ENCODE data around the gene KLRK1. TPM values are rescaled to one million over a fixed set of nuclear protein-coding genes. Genes with fewer than 3 reads are reported as not detected.
"Not testable (repeated sequence)": the region's sequence is repeated elsewhere in the genome, so short reads cannot be mapped to it uniquely, and the experiment has no call there.

KLRK1 gene
- polyA plus RNA-seq, 1 donor from 2014 or later = 14.9 TPM

GRCh38 chr12:10354071-10354470 is 35.8 kb downstream of the KLRK1 start:
- H3K9me3 ChIP-seq (ENCODE audit: low read length) = no peaks in the 10 kb centered on the region
- H3K4me3 ChIP-seq (ENCODE audit: low read length) = no peak overlapping the region
- no peak overlapping the region for H3K9ac ChIP-seq (ENCODE audit: low read length)
- no peaks in the 10 kb centered on the region for H3K9me2 ChIP-seq (ENCODE audit: insufficient read depth, low read length)
- no peak overlapping the region for H3K4me2 ChIP-seq (ENCODE audit: low read length)
- H3K79me2 ChIP-seq (replicated peaks; ENCODE audit: insufficient read depth, low read length) = no peaks in the 10 kb centered on the region
- TF ChIP-seq CTCF (IDR thresholded peaks at IDR 0.05; ENCODE audit: poor library complexity, severe bottlenecking) (no peak), EP300 (conservative IDR thresholded peaks at IDR 0.05; ENCODE audit: poor library complexity, severe bottlenecking) (no peak), TAF1 (IDR thresholded peaks at IDR 0.05; ENCODE audit: low read depth) (no peak), SMC3 (conservative IDR thresholded peaks at IDR 0.05; ENCODE audit: poor library complexity) (no peak), MXI1 (conservative IDR thresholded peaks at IDR 0.05; ENCODE audit: poor library complexity, severe bottlenecking) (no peak), RAD21 (conservative IDR thresholded peaks at IDR 0.05) (no peak), POLR2AphosphoS5 (IDR thresholded peaks at IDR 0.05) (no peak), REST (IDR thresholded peaks at IDR 0.05; ENCODE audit: borderline replicate concordance) (no peak), EZH2 (IDR thresholded peaks at IDR 0.05; ENCODE audit: borderline replicate concordance, insufficient read depth, low read length, poor library complexity, severe bottlenecking) (no peak)
- H4K20me1 ChIP-seq (ENCODE audit: insufficient read depth) = no peaks in the 10 kb centered on the region
- H3F3A ChIP-seq (ENCODE audit: insufficient read depth, low read length, poor library complexity, severe bottlenecking) = no peaks in the 10 kb centered on the region
- H3K27ac ChIP-seq (ENCODE audit: low read length) = no peak overlapping the region
- no peaks in the 10 kb centered on the region for H3K27me3 ChIP-seq (ENCODE audit: insufficient read depth, low read depth, low read length)
- no peak overlapping the region for H2AFZ ChIP-seq (ENCODE audit: low read depth, low read length)
- no peaks in the 10 kb centered on the region for H3K36me3 ChIP-seq (ENCODE audit: insufficient read depth, low read length)

GRCh38 chr12:10351457-10351856 is 38.4 kb downstream of the KLRK1 start:
- H4K20me1 ChIP-seq (ENCODE audit: insufficient read depth); H3K4me3 ChIP-seq (ENCODE audit: low read length); H3F3A ChIP-seq (ENCODE audit: insufficient read depth, low read length, poor library complexity, severe bottlenecking); H3K27me3 ChIP-seq (ENCODE audit: insufficient read depth, low read depth, low read length); H3K9ac ChIP-seq (ENCODE audit: low read length); H3K4me2 ChIP-seq (ENCODE audit: low read length); H3K36me3 ChIP-seq (ENCODE audit: insufficient read depth, low read length); H3K27ac ChIP-seq (ENCODE audit: low read length); H3K9me3 ChIP-seq (ENCODE audit: low read length); H3K9me2 ChIP-seq (ENCODE audit: insufficient read depth, low read length); H2AFZ ChIP-seq (ENCODE audit: low read depth, low read length); H3K79me2 ChIP-seq (replicated peaks; ENCODE audit: insufficient read depth, low read length): not testable (repeated sequence)

- H3K4me3 ChIP-seq (ENCODE audit: low read length) = no peak overlapping the region
- H4K20me1 ChIP-seq (ENCODE audit: insufficient read depth) = no peaks in the 10 kb centered on the region
- H3K27me3 ChIP-seq (ENCODE audit: insufficient read depth, low read depth, low read length) = no peaks in the 10 kb centered on the region
- H2AFZ ChIP-seq (ENCODE audit: low read depth, low read length) = no peak overlapping the region
- H3K36me3 ChIP-seq (ENCODE audit: insufficient read depth, low read length) = no peaks in the 10 kb centered on the region
- H3K27ac ChIP-seq (ENCODE audit: low read length) = no peak overlapping the region
- no peaks in the 10 kb centered on the region for H3K9me2 ChIP-seq (ENCODE audit: insufficient read depth, low read length)
- no peak for TF ChIP-seq POLR2AphosphoS5 (IDR thresholded peaks at IDR 0.05)
- TF ChIP-seq EZH2 (IDR thresholded peaks at IDR 0.05; ENCODE audit: borderline replicate concordance, insufficient read depth, low read length, poor library complexity, severe bottlenecking) = no peak
- no peak for TF ChIP-seq CTCF (IDR thresholded peaks at IDR 0.05; ENCODE audit: poor library complexity, severe bottlenecking)
- no peak for TF ChIP-seq REST (IDR thresholded peaks at IDR 0.05; ENCODE audit: borderline replicate concordance)
- TF ChIP-seq EP300 (conservative IDR thresholded peaks at IDR 0.05; ENCODE audit: poor library complexity, severe bottlenecking) = no peak
- no peak for TF ChIP-seq SMC3 (conservative IDR thresholded peaks at IDR 0.05; ENCODE audit: poor library complexity)
- TF ChIP-seq TAF1 (IDR thresholded peaks at IDR 0.05; ENCODE audit: low read depth) = no peak
- TF ChIP-seq RAD21 (conservative IDR thresholded peaks at IDR 0.05) = no peak
- TF ChIP-seq MXI1 (conservative IDR thresholded peaks at IDR 0.05; ENCODE audit: poor library complexity, severe bottlenecking) = no peak
- H3F3A ChIP-seq (ENCODE audit: insufficient read depth, low read length, poor library complexity, severe bottlenecking) = no peaks in the 10 kb centered on the region
- H3K9me3 ChIP-seq (ENCODE audit: low read length) = no peaks in the 10 kb centered on the region
- H3K4me2 ChIP-seq (ENCODE audit: low read length) = no peak overlapping the region
- H3K79me2 ChIP-seq (replicated peaks; ENCODE audit: insufficient read depth, low read length) = no peaks in the 10 kb centered on the region
- H3K9ac ChIP-seq (ENCODE audit: low read length) = no peak overlapping the region
Measured at GRCh38 chr12:10341892-10342509, 47.8 kb downstream of the KLRK1 start.

All from neural cell (in vitro differentiated cells).